NCI-H2227 treated with DMSO at 0.1 percent for 48 hours (cell line): Measurements from ENCODE around the gene DPCD.
"Not testable (repeated sequence)": the region's sequence is repeated elsewhere in the genome, so short reads cannot be mapped to it uniquely, and the experiment has no call there.

Experiments used
- DNase-seq: peaks from one replicate; lab custom pipeline; 2025; lab: John Stamatoyannopoulos, UW

Gene DPCD

DNA sequence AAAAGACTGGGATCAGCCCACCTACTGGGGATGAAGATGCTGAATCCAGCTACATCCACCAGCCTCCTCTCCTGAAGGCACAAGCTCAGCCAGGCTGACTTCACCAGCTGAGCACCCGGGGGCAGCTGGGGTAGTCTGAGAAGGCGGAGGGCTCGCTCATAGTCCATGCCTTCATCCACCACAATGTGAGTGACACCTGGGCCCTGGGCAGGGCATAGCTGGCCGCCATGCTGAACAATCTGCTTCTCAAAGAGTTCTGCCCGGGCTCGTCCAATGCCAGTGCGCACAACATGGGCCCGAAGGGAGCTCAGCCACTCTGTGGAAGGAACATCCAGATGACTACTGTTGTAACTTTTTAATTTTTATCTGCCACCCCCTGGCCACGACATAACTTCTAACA, 2.3 kb upstream of the DPCD start:
- no peak for DNase-seq

DNA sequence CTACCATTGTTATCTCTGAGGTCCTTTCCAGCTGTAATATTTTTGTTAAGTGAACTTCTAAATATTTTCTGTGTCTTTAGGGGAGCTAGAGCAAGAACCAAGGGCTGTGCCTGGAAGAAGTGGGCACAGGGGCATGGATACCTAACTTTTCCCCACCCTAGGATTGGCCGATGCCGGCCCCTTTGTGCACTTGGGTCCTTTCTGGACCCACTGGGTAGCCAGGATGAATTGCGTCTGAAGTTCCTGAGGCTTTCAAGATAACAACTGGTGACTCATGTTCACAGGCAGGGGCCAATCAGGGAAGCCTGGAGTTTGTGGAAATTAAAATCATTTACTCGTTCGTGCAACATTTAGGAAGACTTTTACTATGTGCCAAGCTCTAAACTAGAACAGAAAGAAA, 758 bp downstream of the DPCD start:
- no peak for DNase-seq

DNA sequence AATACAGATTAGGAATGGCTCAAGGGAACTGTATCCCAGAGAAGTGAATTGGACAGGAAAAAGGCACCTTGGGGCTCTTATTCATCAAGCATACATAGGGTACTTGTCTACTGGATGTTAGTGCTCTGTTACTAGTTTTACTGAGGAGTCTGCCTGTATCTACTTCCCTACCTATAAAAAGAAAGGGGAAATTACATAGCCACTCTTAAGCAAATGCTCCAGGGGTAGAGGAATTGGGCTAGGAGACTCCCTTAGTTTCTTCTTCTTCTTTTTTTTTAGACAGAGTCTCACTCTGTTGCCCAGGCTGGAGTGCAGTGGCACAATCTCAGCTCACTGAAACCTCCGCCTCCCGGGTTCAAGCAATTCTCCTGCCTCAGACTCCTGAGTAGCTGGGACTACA, 5.2 kb downstream of the DPCD start:
- DNase-seq, result not testable (repeated sequence)

DNA sequence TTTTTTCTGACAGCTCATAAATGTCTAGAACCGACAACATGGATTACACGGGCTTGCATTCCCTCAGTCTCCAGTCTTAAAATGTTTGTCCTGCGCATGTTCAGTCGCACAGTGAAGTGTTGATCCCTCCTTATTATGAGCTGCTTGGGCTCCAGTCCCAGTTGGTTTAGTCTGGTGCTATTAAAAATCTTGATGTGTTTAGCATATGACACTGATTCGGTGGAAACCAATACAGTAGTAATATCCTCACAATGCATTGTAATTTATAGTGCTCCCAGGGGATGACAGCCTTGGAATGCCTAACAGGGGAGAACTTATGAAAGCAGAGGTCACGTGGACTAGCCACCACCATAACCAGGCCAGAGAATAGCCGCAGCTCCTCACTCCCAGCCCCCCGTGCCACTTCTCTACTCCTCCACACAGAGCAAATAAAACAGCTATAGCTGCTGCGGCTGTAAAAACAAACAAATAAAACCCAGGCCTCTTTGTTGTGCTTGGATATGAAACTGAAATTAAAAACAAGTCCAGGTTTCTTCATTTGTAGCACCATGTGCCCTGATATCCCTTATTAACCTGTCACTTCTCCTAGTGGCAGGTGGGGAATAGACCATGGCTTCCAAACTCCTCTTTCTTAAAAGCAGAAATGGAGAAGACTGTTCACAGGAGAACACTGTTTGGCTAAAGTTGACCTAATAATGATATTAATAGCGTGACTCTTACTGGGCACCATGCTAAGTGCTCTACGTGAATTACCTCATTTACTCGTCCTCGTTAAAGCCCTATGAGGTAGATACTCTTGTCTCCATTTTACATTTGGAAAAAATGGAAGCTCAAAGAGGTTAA, 7.7 kb downstream of the DPCD start:
- no peak for DNase-seq

DNA sequence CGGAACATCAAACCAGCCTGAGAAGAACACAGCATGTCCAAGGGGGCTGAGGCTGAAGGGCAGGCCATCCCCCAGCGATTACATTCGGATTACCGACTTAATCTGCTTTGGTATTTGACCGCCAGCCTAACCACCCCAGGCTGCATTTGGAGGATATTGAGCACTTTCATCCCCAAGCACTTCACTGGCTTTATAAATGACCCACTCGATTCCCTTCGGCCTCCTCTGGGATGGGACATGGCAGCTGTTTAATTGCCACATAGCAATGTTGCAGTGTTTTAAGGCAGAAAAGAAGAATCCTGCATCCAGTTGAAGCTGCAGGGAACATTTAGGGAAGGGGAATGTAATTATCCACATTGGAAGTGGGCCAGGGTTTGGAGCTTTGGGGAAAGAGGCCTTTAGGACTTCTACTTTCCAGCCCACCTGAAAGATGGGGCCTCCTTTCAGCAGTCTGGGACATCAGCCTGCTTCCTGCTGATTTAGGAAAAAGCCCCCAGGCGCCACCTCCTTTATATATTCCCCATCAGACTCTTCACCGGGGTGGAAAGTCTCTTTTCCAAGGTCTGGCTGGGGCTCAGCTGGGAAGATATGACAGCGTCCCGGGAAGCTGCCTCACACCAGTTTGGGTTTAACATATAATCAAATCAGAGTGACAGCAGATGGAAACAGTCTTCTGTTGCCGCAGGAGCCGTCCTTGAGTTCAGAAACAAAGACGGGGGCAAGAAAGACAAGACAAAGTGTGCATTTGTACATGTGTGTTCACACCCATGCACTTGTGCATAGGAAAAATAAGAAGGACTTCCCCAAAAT, 9.2 kb downstream of the DPCD start:
- peak; percentile 35 for DNase-seq

DNA sequence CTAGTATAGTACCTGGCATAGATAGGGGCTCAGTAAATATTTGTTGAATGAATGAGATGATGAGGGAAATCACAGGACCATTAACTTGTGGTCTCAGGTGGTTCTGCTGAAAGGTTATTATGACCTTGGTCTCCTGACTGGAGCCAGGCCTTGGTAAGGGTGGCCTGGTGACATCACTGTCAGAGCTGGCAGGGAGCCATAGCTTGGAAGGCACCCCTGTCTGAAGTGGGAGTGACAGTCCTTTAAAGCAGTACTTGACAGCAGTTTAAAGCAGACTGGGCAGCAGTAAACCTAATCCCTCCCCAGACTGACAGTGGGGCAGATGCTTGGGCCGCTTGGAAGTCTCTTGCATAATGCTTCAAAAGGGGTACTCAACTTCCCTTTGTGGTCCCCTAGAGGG, 13.4 kb downstream of the DPCD start:
- DNase-seq, result no peak

DNA sequence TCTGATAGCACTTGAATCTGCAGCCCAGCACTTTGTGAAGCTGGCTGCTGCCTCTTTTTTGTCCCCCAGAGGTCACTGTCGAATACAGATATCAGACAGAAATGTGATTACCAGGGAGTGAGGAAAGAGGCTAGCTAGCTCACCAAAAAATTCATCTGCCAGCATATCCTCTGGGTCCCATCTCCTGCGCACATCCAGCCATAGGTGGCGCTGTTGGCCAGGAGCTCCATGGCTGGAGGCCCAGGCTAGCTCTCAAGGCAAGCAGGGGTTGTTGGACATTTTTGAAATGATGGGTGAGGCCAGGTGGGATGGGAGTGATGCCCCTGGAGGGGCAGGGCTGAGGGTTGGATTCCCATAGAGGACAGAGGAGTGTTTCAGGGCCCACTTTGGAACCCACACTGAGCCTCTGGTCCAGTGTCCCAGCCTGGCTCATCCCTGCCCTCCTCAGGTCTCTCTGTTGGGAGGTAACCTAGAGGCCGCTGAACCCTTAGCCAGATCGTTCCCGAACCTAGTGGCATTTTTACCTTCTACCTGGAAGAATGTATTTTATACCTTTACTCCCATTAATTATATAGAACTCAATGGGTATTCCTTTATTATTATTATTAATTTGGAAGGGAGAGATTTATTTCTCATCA, 14.8 kb downstream of the DPCD start:
- peak; percentile 60 for DNase-seq

DNA sequence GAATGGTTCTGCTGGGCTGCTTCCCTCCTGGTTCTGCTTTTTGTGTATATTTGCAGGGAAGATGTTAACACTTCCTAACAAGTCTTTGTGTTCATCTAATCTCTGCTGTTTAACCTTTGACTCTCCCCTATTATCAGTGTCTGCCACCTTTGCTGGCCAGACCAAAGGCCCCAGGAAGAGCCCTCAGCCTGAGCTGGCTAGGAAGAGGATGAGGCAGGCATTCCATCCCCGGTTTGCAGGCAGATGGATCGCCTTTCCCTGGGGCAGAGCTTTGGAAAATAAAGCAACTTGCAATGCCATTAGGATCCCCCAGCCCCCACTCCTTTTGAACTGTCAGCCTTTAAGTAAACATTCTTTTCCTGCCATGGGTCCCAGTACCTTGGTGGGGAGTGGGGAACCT, 19.0 kb downstream of the DPCD start:
- no peak for DNase-seq

DNA sequence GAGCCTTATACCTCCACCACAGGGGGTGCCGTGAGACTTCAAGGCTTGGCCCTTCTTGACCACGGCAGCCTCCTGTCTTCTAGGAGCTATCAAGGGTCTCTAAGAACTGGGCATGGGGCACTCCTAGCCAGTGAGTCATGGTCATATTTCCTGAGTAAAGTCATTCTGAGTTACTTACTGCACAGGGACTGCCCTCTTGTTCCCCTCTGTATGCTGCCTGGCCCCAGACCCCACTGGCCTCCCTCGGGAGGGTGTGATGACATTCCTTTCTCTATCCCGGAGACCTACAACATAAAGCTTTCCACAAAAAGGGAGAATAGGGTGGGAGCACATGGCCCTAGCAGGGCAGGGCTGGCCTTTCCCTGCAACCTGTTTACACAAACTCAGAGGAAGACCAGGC, 21.4 kb downstream of the DPCD start:
- DNase-seq, result no peak

DNA sequence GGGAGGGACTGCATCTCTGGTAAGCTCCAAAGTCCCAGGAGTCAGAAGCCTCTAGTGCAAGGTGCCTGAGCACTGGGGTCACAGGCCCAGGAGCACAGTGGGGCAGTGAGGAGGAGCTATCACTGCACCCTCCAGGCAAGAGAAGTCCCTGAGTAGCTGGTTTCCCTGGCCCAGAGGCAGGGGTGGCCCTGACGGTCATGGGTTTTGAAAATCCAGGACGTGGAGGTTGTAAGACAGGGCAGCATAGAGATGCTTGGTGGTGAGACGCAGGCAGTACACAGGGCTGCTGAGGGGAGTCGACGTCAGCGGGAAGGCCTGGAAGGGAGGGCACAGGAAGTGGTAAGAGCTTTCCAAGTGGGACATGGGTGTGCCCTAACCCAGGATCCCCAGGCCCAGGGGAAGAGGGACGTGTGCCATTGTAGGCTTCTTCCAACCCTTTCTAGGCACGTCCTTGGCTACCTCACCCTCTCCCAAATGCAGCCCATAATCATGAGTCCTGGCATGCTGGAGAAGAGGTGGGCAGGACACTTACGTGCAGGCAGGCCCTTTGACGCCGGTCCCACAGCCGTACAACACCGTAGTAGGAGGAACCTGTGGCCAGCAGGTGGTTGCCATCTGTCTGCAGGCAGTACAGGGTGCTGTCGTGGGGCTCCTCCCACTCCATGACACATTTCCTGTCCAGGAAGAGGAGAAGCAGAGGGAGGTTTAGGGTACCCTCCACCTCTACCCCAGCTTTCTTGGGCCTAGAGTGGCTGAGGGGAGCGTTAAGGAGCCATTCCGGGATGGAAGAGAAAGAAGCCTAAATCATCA, 23.2 kb downstream of the DPCD start:
- DNase-seq, result no peak

DNA sequence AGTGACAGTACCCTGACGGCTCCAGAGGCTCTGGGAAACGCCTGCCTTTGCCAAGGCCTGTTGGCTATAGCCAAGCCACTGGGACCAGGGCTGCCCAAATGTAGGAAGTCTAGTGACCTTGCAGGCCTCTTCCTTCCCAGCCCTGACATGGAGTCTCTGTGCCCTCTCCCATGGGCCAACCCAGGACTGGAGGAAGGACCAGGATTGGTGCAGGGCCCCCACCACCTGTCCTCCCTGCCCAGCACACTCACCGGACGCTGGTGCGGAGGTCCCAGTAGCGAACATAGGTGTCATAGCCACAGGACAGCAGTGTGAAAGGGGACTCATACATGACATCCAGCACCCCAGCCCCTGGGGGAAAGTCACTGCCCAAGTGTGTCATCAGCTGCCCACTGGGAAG, 24.0 kb downstream of the DPCD start:
- DNase-seq, result no peak

DNA sequence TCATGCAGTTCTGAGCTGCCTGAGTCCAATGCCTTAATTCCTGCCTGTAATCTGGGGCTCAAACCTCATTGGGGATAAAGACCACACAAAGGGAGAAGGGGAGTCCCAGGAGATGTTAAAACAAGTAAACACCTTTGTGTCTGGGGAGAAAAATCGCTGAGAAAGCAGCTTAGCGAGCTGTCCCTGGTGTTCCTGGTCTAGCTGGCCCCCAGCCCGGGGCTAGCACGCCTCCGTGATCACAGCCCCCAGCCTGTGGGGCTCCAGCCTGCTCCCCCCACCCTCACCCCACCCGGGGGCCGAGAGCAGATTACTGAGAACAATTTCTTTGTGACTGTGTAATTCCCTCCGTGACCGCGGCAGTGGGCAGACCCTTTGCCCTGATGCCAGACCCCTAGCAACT, 24.8 kb downstream of the DPCD start:
- DNase-seq, result no peak

DNA sequence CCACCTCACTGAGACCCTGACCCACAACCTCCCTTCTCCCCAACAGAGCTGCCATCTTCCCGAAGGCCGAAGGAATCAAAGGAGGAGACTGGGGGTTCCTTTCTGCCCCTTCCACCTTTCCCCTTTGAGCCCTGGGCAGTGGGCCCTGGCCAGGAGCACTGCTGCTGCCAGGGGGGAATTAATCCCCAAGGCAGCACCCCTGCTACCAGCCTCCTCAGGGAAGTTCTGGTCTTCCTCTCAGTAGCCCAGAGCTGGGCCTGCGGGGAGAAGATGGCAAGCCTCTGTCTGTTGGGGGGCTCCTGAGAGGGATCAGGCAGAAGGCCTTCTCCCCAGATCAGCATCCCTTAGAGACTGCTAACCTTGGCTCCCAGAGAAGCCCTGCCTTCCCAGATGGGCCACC, 25.5 kb downstream of the DPCD start:
- no peak for DNase-seq

DNA sequence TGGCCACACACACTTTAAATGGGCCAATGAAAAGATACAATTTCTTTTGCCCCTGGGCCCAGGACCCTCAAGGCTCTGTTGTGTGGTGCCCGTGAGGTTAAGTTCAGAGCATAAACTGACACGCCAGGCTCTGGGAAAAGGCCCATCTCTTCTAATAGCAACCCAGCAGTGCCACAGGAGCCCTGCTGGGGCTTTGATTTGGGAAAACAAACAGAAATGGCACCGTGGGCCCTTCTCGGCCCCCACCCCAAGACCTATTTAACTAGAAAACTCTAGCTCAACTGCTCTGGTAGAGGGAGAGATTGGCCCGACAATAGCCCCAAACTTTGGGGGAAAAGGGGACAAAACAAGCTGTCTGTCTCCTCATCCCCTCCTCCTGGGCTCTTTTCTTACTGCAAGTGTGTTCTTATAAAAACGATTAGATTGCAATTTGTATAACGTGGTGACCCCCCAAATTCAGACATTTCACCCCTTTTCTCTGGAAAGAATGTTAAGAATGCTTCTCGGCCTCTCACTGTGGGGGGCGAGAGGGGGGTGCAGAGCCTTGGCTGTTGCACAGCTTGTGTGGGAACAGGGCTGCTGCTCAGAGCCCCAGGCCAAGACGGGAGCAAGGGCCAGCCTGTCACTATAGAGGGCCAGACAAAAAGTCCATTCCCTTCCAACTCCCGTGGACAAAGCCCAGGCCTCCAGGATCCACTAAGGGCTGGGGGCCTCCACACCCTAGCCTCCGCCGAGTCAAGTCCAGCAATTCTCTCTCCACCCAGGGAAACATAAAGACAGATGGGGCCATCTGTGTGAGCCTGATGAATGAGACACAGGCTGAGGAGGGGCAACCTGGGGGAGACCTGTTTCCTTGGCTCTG, 26.8 kb downstream of the DPCD start:
- no peak for DNase-seq

DNA sequence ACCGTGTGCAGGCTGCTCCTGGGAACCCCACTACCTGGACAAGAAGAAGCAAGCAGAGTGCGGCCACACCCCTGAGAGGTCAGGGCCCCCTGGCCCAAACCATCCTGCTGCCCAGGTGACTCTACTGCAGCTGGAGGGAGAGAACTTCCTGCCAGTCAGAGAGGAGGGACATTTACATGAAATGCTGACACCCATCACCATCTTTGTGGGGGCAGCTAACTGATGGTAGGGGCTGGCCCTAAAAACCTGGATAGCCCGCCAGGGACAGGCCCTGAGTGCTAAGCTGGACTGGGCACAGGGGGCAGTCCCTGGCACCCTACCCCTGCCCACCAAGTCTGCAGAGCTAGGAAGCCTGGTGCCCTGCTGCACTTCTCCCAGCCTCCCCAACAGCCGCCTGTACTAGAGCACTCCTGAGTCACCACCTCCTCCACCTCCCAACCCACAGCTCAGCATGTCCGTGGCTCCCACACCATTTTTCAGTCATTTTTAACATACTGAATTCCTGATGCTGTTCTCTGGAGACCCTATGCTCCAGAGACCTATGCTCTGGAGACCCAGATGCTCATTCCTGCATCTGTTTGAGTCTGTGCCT, 27.5 kb downstream of the DPCD start:
- DNase-seq, result no peak

DNA sequence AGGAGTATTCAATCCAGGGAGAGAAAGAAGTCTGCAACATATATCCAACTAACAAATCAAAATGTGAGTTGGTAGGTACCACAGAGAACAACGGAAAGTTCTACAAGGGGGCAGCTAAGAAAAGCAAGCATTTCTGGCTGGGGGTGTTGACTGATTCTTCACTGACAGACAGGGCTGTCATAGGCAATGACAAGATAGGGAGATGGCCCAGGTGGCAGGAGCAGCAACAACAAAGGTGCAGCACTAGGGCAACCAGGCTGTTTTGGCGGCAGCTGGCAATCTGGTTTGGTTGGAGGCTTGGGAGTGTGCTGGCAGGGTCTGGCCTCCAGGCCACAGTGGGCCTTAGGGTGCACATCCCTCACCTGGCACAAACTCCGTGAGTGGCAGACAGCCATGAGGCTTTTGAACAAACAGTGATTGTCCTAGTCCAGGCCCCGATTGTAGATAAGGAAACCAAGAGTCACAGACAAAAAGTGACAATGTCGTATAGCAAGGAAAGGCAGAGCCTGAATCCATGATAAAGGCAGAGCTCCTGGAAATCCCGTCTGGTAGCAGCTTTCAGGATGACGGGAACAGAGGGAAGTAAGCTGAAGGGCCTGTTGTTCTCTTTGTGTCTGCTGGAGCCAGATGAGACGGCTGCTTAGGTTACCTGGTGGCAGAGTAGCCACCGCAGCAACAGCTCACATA, 28.4 kb downstream of the DPCD start:
- no peak for DNase-seq

DNA sequence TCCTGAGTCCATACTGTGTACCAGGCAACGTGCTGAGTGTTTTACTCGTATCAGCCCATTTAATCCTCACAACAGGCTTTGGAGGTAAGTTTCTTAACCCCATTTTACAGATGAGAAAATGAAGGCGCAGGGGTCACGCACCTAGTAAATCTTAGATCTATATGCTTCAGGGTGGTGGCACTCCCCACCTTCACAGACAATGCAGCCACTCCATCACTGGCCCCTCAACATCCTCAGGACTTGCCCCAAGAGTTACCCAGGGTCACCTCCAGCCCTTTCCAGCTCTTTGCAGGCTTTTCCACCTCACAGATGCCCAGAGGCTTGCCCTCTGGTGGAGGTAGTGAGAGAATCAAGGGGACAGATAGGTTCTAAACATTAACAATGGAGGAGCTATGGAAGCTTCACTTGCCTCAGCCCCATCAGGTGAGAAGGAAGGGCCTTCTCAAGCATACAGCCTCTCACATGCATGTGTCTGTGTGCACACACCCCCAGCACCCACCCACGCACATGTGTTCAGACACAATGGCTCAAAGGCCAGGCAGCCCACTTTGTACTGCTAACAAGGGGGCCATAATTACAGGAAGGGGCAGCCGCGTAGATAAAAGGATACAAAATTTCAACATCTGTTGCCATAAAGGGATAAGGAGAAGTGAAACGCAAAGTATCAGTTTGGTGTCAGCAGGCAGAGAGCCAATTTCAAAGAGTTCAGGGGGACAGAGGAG, 29.1 kb downstream of the DPCD start:
- peak; percentile 18 for DNase-seq

DNA sequence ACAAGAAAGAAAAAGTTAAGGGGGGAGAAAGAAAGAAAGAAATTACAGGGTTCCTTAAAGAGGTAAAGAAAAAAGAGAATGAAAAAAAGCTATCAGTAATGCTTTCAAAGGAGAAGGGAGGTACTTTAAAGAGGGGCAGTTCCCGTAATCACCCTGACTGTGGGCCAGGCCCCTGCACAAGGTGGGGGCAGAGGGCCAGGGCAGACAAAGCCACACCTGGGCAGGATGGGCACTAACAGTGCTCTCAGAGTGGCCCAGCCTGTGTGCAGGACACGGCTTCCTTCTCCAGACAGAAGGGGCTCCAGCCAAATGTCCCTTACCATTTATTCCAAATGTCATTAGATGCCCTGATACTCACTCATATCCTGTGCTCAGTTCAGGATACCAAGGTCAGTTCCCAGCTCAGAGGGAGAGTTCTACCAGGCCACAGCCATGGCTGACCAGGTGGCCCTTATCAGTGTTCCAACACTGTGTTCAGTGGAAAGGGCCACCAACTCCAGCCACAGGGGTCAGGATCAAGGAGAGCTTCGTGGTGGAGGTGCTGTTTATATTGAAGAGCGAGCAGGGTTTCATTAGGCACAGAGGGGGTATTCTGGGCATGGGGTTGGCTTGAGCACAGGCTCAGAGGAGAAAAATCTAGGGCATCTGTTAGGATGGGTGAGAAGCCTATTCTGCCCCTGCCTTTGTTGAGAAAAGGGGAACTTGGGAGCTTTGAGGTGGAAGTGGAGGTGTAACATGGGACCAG, 29.9 kb downstream of the DPCD start:
- DNase-seq, result no peak

DNA sequence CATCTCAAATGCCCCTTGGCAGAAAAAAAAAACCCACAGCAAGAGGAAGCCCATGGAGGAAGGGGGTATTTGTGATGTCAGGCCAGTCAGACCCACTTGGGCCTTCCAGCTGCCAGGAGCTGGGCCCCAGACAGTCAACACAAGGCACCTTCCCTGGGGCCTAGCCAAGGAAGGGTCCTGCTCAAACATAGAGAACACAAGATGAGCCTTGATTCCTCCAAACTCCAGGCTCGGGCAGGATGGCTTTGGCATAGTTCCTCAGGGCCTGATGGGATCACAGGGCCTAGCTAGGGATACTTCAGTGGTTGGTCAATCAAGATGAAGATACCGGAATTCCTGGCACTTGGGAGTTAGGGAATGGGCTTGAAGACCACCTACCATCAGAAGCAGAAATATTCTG, 30.8 kb downstream of the DPCD start:
- no peak for DNase-seq
